DND-41 (cell line): Measurements from ENCODE around the gene ZFAND5.

Experiments
- ATAC-seq: fragments of 200-7000 bp; cut with Tn5 transposase; 3 replicates; pipeline ENCODE4 v1.9.1; 2021; ENCODE audit warnings: low read depth; ENCODE audit not compliant: insufficient read depth
- DNase-seq: peaks from one replicate; pipeline ENCODE4 v3.0.0-alpha.2; 2020
- H2AFZ ChIP-seq: 2 replicates; pipeline ENCODE4 v1.6.0; 2012; ENCODE audit warnings: low read depth, low read length
- H3K27ac ChIP-seq: 2 replicates; pipeline ENCODE4 v1.5.1; 2012; ENCODE audit warnings: low read length, inconsistent platforms
- H3K27me3 ChIP-seq: fragments of 200-600 bp; sonication (generic); 2 replicates; pipeline ENCODE4 v1.6.0; 2012; ENCODE audit warnings: low read length, mild to moderate bottlenecking, inconsistent platforms; ENCODE audit not compliant: insufficient read depth, poor library complexity
- H3K36me3 ChIP-seq: 2 replicates; pipeline ENCODE4 v1.5.1; 2012; ENCODE audit warnings: low read length, inconsistent platforms; ENCODE audit not compliant: insufficient read depth
- H3K4me1 ChIP-seq: 2 replicates; pipeline ENCODE4 v1.5.1; 2012; ENCODE audit warnings: mild to moderate bottlenecking, low read length; ENCODE audit not compliant: insufficient read depth
- H3K4me2 ChIP-seq: 2 replicates; pipeline ENCODE4 v1.6.0; 2012; ENCODE audit warnings: mild to moderate bottlenecking, moderate library complexity, low read length, inconsistent platforms; ENCODE audit not compliant: insufficient read depth
- H3K4me3 ChIP-seq, 2 experiments: fragments of 200-600 bp in 1 of 2; shearing (Covaris generic) in 1 of 2; 2 replicates each; pipeline ENCODE4 v1.5.1; 2012 to 2016; ENCODE audit warnings: inconsistent platforms in 2 of 2, low read length in 2 of 2, mild to moderate bottlenecking in 2 of 2, low read depth in 1 of 2, moderate library complexity in 1 of 2
- H3K79me2 ChIP-seq: 2 replicates; pipeline ENCODE4 v1.6.0; 2012; ENCODE audit warnings: low read length, inconsistent platforms; ENCODE audit not compliant: insufficient read depth
- H3K9ac ChIP-seq: 2 replicates; pipeline ENCODE4 v1.6.0; 2012; ENCODE audit warnings: low read depth, mild to moderate bottlenecking, inconsistent platforms, low read length, moderate library complexity
- H3K9me3 ChIP-seq: 2 replicates; pipeline ENCODE4 v1.5.1; 2012; ENCODE audit warnings: low read length, moderate library complexity, mild to moderate bottlenecking, inconsistent platforms; ENCODE audit not compliant: insufficient read depth, severe bottlenecking
- H4K20me1 ChIP-seq: 2 replicates; pipeline ENCODE4 v1.6.0; 2012; ENCODE audit warnings: low read length; ENCODE audit not compliant: insufficient read depth
- EZH2 ChIP-seq: IDR thresholded peaks from 3 replicates; pipeline ENCODE4 v1.6.1; 2012; ENCODE audit warnings: borderline replicate concordance, low read depth, mild to moderate bottlenecking, moderate library complexity, low read length, inconsistent platforms; ENCODE audit not compliant: severe bottlenecking
- TF ChIP-seq, protein P1 (sequence below): IDR thresholded peaks from 2 replicates; pipeline ENCODE4 v1.5.1; 2012; ENCODE audit warnings: borderline replicate concordance, low read length, moderate library complexity, mild to moderate bottlenecking; ENCODE audit not compliant: poor library complexity, severe bottlenecking; ENCODE audit errors: extremely low read depth

ZFAND5 gene

DNA sequence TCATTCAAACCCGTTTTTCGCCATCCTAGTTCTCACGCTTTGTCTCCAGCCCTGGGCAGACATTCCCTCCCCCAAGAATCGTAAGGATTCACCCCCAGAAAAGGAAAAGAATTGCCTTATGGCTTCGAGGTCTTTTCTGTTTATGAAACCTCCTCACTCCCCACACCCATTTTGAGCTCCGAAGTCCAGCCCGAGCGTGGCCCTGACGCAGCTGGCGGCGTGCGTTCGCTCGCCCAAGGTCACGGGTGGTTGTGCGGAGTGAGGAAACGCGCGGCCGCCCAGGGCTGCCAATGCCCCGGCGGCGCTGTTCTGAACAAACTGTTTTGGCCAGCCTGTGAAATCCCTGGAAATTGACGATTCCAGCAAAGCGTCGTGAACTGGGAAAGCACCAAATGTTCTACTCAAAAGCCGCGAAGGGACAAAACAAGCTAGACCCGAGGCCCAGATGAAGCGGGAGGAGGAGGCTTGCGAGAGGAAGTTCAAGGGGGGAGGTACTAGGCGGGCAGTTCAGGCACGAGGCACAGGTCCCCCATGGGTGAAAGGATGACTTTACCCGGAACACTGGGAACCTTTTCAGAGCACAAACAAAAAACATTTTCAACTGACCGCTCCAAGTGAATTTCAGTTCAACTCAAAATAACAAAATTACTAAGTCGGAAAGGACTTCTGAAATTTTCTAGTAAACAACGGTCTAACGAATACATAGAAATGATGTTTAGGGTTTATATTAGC lies 683 bp upstream of the ZFAND5 start:
- Histone ChIP-seq H3K4me1 (peaks cover 37% of the 10 kb centered on the region), H3K79me2 (peaks cover 46% of the 10 kb centered on the region), H4K20me1 (peaks cover 32% of the 10 kb centered on the region), H3K27ac (peak overlapping the region; percentile 93), H2AFZ (peak overlapping the region; percentile 77), H3K9ac (peak overlapping the region; percentile 78), H3K4me2 (peak overlapping the region; percentile 92), H3K27me3 (no peaks in the 10 kb centered on the region), H3K9me3 (no peaks in the 10 kb centered on the region), H3K36me3 (peaks cover 26% of the 10 kb centered on the region), H3K4me3 (peak overlapping the region; percentile 29 to 83; a peak in 3 of 4 replicates)
- peak; percentile 58 for ATAC-seq
- DNase-seq: peak; percentile 74
- no peak for TF ChIP-seq EZH2
- TF ChIP-seq, protein P1, sequence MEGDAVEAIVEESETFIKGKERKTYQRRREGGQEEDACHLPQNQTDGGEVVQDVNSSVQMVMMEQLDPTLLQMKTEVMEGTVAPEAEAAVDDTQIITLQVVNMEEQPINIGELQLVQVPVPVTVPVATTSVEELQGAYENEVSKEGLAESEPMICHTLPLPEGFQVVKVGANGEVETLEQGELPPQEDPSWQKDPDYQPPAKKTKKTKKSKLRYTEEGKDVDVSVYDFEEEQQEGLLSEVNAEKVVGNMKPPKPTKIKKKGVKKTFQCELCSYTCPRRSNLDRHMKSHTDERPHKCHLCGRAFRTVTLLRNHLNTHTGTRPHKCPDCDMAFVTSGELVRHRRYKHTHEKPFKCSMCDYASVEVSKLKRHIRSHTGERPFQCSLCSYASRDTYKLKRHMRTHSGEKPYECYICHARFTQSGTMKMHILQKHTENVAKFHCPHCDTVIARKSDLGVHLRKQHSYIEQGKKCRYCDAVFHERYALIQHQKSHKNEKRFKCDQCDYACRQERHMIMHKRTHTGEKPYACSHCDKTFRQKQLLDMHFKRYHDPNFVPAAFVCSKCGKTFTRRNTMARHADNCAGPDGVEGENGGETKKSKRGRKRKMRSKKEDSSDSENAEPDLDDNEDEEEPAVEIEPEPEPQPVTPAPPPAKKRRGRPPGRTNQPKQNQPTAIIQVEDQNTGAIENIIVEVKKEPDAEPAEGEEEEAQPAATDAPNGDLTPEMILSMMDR: no peak

DNA sequence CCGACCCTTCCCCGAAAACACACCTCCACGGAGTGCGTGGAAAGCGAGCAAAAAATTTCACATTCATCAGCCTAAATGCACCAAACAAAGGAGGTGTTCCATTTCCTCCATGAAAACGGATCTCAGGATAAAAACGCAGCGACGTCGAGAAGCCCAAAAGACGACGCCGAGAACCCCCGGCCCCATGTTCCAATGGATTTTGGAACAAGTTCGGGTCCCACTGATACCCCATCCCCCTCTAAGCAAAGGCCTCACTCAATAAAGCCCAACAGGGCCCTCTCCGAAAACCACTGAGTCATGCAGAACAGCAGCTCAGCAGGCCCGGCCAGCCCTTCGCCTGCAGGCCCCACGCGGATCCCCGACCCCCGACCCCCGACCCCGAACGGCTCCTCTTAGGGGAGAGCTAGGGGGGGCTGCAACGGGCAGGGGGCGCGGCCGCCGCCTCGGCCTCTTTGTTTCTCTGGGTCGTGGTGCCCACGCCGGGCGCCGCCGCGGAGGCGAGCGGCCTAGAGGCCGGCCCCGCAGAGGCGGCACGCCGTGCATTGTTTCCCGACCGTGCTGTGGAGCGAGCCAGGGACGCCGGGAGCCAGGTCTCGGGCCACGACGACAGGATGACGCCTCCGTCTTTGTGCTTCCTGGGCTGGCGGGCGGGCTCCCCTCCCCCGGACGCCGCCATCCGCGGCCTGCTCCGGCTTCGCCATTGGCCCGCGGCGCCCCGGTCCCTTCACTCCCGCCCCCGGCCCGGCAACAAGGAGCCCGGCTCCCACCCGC lies 915 bp downstream of the ZFAND5 start:
- DNase-seq (peak; percentile 70), ATAC-seq (peak; percentile 66)
- peaks cover 42% of the 10 kb centered on the region for H3K36me3 ChIP-seq
- peaks cover 62% of the 10 kb centered on the region for H3K79me2 ChIP-seq
- H3K9ac ChIP-seq: peak overlapping the region; percentile 78
- peaks cover 48% of the 10 kb centered on the region for H4K20me1 ChIP-seq
- H3K9me3 ChIP-seq: no peaks in the 10 kb centered on the region
- H3K4me2 ChIP-seq: peak overlapping the region; percentile 92
- H3K27ac ChIP-seq: peak overlapping the region; percentile 91
- peak overlapping the region; percentile 72 for H2AFZ ChIP-seq
- peaks cover 37% of the 10 kb centered on the region for H3K4me1 ChIP-seq
- H3K27me3 ChIP-seq: no peaks in the 10 kb centered on the region
- TF ChIP-seq, protein P1: no peak
- TF ChIP-seq EZH2: no peak
- H3K4me3 ChIP-seq: peak overlapping the region; percentile 59 to 83; a peak in 3 of 4 replicates

DNA sequence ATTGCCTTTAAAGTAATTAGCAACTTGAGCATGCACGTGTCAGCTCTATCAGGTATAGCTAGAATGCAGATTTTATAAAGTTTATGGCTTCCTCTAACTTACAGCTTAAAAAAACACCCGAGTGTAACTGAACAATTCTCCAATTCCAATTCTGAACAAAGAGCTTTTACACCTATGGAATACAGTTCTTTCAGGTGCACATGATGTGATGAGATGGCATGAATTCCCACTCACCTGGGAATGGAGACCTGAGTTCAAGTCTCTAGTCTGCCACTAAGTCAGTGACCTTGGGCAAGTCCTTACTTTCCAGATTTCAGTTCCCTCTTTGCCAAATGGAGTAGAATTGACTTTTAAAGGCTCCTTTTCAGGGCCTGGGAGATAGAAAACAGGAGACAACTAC lies 1.8 kb downstream of the ZFAND5 start:
- Histone ChIP-seq H3K27me3 (no peaks in the 10 kb centered on the region), H2AFZ (no peak overlapping the region), H3K9ac (peak overlapping the region; percentile 78), H3K4me1 (peaks cover 37% of the 10 kb centered on the region), H4K20me1 (peaks cover 57% of the 10 kb centered on the region), H3K36me3 (peaks cover 51% of the 10 kb centered on the region), H3K4me2 (peak overlapping the region; percentile 92), H3K27ac (peak overlapping the region; percentile 91), H3K9me3 (no peaks in the 10 kb centered on the region), H3K4me3 (peak overlapping the region; percentile 59 to 83; a peak in 3 of 4 replicates), H3K79me2 (peaks cover 70% of the 10 kb centered on the region)
- no peak for ATAC-seq
- DNase-seq: no peak
- TF ChIP-seq EZH2: no peak
- TF ChIP-seq, protein P1: no peak
